ENCODE measurements around the gene PPP4R4. TPM values are rescaled to one million over a fixed set of nuclear protein-coding genes. Genes with fewer than 3 reads are reported as not detected.
"Not testable (repeated sequence)": the region's sequence is repeated elsewhere in the genome, so short reads cannot be mapped to it uniquely, and the experiment has no call there.

PPP4R4 gene
- total RNA-seq, 1 donor from 2014 or later = 0.06 TPM

DNA sequence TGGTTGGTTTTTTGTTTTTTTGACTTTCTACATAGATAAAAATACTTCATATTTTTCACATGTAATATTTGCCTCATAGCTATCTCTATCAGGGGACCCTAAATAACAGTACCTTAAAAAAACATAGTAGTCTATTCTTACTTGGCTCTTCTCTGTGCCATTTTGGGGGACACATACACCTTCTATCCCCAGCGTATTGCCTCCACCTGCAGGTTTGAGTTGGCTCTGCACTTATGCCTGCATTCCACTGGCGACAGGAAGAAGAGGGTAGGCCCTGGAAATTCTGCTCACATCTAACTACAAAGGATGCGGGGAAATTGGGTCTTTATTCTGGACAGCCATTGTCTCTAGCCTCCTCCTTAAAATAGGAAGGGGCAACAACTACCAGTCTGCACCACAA, 30.9 kb upstream of the PPP4R4 start:
- no peak for DNase-seq (ENCODE audit: extremely low read depth, low read depth, low spot score)

DNA sequence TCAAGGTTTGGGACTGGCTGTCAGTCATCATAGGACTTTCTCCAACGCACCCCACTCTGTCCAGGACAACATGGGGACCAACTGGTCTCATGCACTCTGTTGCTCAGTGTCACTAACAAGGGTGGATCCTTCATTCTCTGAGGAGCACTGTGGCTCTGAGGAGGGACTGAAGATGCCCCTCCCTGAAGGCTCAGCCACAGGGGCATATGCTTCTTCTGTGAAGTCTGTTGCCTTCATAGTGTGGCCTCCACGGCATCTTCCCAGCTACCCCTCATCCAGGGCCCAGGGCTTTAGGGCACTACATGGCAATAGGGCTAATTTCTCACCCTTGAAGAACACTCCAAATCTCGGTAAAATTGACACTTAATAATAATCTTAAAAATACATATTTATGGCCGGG, 30.4 kb upstream of the PPP4R4 start:
- DNase-seq (ENCODE audit: extremely low read depth, low read depth, low spot score) = no peak

DNA sequence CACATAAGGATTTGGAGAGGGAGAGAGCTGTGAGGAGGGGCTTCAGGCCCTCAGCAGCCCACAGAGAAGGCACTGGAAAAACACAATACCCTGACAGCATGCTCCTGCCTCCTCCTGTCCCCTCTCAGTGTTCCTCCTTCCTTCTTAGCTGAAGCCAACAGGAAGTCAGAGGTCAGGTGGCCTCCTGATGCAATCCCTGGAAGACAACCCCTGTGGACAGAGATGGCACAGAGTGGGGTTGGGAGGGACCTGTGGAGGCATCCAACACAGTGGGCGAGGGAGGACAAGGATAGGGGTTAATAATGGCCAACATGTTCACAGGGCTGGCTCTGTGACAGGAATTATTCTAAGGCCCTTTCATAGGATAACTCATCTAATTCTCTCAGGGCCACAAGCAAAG, 29.4 kb upstream of the PPP4R4 start:
- no peak for DNase-seq (ENCODE audit: extremely low read depth, low read depth, low spot score)

DNA sequence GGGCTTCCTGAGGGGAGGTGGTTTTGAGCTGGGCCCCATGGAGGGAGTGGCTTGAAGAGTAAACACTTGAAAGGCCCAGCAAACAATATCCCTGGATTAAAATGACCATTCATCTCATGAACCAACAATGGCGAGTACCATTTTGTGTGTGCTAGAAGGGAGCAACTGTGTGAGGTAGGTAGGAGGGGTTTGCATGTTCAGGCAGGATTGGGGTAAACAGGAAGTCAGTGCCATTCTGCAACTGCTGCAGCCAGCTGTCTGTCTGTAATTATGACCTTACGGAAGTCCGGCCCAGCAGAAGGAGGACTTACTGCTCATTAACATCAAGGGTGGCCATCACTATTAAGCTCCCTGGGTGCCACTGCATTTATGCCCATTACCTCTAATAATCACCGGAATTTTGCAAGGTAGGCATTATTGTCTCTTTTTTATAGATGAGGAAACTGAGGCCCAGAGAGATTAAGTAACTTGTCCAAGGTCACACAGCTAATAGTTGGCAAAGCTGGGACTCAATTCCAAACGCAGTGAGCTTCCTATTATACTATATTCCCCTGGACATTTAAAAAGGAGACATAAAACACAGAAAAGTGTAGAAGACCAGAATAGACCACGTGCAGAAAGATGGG, 28.1 kb upstream of the PPP4R4 start:
- DNase-seq (ENCODE audit: extremely low read depth, low read depth, low spot score) = no peak

DNA sequence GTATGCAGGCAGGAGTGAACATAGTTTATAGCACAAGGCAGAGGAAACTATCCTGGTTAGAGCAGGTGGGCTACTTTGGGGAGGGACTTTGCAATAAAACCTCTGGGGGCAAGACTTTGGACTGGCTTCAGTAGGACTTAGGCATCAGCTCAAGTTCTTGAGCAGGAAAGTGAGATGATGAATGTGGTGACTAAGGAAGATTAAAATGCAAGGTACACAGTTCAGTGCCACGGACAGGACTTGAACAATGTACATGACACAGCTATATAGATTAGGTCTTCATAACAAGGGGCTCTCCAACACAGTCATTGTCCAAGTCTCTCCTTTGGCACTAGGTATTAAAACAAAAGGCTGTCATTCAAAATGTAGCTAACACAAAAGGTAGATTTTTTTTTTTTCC, 21.4 kb upstream of the PPP4R4 start:
- DNase-seq (ENCODE audit: extremely low read depth, low read depth, low spot score) = no peak

DNA sequence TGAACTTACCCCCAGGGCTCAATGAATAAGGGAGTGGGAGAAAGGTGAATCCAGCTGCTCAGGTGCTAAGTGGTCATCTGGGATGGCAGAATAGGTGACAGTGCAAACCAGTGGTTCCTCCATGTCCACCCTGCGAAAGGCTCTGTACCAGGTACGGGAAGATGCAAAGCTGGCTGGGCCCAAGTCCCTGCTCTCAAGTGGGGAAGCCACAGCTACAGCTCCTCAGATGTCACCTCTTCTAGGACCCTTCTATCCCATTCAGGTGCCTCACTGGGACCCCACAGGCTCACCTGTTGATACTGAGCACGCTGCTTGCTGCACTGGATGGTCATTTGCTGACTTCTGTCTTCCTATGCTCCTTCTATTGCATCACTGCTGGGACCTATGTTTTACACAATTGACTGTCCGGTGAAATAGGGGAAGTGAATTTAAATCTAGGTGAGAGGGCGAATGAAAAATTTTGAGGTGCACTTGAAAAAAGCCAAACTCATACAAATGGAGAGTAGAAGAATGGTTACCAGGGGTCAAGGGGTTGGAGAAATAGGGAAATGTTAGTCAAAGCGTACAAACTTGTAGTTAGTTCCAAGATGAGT, 20.3 kb upstream of the PPP4R4 start:
- no peak for DNase-seq (ENCODE audit: extremely low read depth, low read depth, low spot score)

DNA sequence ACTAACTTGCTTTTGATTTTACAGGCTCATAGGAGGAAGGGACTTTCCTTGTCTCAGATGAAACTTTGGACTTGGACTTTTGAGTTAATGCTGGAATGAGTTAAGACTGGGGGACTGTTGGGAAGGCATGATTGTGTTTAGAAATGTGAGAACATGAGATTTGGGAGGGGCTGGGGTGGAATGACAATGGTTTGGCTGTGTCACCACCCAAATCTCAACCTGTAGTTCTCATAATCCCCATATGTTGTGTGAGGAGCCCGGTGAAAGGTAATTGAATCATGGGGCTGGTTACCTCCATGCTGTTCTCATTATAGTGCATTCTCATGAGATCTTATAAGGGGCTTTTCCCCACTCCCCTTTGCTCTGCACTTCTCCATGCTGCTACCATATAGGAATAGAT, 18.0 kb upstream of the PPP4R4 start:
- DNase-seq (ENCODE audit: extremely low read depth, low read depth, low spot score) = not testable (repeated sequence)

DNA sequence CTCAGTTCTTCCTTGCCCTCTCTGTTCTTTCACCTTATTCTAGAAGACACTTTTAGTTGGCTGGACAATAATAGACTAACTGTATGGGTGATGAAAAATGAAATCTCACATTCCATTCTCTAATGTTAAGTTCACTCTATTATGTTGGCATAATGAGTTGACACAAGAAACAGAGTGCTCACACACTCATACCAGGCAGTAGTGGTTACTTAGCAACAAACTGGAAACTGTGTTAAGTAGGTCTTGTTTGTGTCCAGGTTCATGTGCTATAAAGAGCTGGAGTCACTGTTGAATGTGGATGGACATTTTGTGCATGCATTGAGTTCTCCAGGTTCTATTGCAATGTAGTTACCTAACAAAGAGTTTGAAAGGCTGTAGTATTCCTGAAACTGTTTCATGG, 16.9 kb upstream of the PPP4R4 start:
- no peak for DNase-seq (ENCODE audit: extremely low read depth, low read depth, low spot score)

DNA sequence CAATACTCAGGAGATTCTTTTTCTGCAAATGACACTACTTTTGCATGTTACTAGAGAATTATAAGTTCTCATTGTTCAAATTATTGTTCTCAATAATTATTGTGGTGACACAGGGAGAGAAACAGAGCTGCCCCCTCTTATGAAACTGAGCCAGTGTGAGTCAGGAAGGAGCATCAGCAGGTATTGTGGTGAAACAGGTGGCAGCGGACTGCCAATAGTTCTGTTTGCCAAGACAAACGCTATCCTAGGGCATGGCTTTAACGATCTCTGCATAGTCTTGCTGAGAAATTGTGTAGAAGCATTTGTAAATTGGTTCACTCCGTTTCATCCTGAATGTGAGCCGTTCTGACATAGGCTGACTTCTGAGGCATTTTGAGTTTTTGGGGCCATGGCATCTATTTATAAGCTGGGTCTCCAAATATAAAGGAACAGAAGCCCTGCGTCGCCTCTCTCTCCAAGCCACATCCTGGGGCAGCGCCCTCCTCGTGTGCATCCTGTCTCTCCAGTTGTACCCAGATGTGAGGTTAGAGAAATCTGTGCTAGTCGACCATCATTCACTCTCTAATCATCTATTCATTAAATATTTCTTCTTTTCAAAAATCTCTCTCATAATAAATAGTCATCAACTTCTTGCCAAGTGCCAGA, 15.8 kb upstream of the PPP4R4 start:
- no peak for DNase-seq (ENCODE audit: extremely low read depth, low read depth, low spot score)

DNA sequence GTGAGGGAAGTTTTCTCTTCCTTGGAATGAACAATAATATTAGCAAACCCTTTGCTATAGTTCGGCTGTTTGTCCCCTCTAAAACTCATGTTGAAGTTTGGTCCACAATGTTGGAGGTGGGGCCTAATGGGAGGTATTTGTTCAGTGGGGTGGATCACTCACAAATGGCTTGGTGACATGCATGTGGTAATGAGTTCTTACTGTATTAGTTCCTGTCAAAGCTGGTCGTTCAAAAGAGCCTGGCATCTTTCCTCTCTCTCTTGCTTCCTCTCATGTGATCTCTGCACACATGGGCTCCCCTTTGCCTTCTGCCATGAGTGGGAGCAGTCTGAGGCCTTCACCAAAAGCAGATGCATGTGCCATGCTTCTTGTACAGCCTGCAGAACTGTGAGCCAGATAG, 13.1 kb upstream of the PPP4R4 start:
- DNase-seq (ENCODE audit: extremely low read depth, low read depth, low spot score) = no peak

DNA sequence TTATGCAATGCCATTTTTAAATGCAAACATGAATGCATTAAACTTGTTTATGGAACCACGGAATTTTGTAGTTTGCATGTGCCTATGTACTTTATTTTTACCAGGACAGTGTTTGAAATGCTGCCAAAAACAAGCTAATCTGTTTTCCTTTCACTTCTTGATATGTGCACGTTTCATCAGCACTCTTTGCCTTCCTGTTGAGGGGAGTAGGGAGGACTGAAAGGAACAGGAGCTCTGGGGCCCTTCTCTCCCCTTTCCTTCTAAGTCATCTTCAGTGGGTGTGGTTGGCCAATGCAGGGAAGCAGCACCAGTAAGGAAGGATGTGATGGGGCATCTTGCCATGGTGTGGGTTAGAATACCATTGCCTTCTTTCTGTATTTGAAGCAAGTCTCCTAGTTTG, 12.1 kb upstream of the PPP4R4 start:
- DNase-seq (ENCODE audit: extremely low read depth, low read depth, low spot score) = no peak

DNA sequence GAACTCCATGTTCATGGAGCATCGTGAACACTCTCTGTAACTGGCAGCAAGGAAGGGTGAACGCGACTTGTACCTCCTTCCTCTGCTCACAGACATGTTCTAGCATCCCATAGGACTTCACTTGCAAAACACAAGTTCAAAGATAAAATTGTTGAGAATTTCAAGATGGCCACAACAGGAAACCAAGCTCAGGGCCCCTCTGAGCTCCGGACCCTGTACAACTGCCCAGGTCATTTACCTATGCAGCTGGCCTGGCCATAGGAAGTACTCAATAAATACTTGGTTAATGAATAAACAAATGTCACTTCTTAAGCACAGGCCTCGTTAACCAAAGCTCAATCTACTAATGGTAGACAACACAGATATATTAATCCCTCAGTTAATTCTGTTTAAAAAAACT, 11.7 kb upstream of the PPP4R4 start:
- DNase-seq (ENCODE audit: extremely low read depth, low read depth, low spot score) = no peak

DNA sequence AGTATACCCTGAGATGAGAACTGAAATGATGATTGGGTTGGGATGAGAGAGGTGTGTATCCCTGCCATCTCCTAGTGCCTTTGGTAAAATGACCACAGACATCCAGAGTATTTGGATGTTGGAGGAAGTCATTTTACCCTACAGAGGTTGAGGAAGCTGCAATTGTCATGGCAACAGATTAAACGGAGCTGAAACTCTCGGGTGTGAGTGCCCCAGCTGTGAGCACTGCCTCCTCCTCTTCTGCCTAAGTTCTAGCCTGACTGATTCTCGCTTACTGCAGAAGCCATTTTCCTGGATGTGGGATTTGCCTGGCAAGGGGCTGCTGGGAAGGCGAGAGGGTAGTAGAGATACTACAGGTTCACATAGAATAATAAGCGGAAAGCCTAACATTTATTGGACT, 10.3 kb upstream of the PPP4R4 start:
- DNase-seq (ENCODE audit: extremely low read depth, low read depth, low spot score) = no peak

DNA sequence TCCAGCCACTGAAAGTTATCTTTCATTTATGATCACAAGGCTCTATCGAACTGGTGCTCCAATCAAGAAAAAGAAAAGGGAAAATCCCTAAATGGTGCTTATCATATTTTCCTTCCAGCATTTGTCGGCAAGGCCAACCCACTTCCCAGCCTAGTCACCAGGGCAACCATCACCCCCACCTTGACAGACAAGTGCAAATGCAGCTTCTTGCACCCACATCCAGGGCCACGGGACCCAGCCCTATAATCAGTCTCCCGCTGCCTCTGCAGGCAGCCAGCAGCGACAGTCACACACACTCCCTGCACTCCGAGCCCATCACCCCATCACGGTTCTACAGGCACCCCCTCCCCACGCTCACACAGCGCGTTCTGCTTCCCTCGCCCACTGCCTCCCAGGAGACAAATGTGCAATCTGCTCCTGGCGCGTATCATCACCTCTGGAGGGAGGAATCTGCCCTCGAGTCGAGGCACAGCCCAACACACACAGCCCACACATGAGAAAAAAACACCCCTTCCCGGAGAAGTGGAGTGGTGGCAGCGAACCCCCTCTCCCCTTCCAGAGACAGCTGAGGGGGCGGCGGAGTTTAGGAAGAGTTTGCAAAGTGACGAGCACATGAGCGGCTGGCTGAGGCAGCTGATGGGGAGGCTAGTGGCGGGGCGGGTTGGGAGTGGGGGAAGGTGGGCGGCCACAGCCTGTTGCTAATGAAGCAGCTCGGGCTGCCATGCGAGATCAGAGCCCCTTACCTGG, 9.3 kb upstream of the PPP4R4 start:
- no peak for DNase-seq (ENCODE audit: extremely low read depth, low read depth, low spot score)

DNA sequence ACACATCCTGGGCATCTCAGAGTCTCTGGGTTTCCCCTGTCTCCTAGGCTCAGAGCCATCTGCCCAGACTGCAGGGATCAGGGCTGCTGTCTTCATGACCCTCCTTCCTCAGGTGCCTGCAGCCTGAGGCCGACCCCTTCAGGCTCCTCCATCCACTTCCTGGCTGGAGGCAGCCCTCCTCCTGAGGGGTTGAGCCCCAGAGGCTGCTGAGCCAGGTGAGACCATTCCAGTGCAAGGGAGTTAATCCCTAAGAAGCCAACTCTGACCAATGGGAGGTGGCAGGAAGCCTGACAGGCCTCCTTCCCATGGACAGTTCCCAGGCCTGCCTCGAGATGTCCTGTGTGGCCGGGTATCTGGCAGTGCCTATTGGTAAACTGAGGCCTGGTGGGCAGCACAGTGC, 8.4 kb upstream of the PPP4R4 start:
- no peak for DNase-seq (ENCODE audit: extremely low read depth, low read depth, low spot score)

DNA sequence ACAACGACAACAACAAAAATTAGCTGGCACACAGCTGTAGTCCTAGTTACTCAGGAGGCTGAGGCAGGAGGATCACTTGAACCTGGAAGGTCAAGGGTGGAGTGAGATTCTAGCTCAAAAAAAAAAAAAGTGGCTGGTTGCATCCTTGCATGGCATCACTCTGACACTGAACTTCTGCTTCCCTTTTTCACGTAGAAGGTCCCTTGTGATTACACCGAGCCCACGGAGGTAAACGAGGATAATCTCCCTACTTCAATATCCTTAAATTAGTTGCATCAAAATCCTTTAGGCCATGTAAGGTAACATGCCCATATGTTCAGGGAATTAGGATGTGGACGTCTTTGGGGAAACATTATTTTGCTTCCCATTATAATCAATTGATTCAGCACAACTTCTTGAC, 4.0 kb upstream of the PPP4R4 start:
- no peak for DNase-seq (ENCODE audit: extremely low read depth, low read depth, low spot score)

DNA sequence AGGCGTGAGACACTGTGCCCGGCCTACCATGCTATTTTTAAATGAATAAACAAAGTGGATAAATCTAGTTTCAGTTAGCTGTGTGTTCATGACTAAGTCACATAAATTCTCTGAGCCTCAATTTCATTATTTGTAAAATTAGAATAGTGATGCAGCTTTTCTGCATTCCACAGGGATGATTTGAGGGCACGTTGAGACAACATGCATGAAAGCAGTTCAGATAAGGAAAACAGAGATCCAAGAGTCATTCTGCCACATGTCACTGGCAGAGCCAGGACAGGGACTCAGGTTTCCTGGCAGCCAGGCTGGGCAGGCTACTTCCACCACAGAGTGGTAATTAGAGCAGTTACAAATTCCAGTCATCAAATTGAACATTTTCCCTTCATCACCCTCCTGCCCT, 2.9 kb upstream of the PPP4R4 start:
- DNase-seq (ENCODE audit: extremely low read depth, low read depth, low spot score) = no peak

DNA sequence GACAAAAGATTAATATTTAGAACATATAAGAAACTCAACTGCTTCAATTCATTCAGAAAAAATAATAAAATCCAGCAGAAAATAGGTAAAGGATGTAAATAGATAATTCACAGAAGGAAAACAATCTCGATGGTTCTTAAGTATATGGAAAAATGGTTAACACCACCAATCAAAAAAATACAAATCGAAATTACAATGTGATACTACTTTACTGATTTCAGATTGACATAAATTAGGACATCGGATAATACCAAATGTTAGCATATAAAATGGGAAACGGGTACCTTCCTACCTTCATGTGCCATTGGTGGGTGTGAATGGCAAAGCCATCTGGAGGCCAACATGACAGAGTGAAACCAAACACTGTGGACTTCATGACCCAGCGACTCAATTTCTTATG, 1.6 kb upstream of the PPP4R4 start:
- no peak for DNase-seq (ENCODE audit: extremely low read depth, low read depth, low spot score)

DNA sequence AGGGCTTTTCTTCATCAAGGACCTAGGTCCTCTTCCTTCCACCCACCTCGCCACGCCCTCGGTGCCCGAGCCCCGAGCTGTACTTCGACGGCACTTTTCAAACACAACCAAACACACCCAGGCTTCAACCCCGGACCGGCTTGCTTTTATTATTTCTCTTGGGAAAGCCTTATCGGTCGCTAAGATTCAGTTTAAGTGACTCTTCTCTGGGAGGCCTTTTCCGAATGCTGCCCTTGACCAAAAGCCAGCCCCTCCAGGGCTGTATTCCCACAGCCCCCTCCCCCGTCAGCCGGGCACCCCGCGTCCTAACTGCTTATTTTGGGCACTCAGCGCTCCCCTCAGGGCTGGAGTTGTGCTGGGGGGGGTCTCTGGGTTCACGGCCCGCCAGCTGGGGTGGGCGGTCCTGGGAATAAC, 644 bp upstream of the PPP4R4 start:
- no peak for DNase-seq (ENCODE audit: extremely low read depth, low read depth, low spot score)

DNA sequence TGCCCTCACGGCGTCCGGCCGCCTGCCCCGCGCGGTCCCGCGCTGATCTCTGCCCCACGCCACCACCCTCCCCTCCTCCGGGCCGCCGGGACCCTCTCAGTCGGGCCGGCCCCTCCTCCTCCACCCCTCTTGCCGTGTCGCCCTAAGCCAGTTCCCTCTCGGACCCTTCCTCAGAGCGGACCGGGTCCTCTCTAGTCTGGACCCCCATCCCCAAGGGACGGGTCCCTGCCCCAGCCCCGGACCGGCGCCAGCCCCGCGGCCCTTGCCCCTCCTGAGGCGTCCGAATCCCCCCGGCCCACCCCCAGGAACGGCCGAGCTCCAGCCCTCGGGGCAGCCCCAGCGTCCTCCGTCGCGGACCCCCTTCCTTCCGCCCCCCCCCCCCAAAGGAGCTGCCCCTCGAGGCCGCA, 485 bp downstream of the PPP4R4 start:
- DNase-seq (ENCODE audit: extremely low read depth, low read depth, low spot score) = no peak

DNA sequence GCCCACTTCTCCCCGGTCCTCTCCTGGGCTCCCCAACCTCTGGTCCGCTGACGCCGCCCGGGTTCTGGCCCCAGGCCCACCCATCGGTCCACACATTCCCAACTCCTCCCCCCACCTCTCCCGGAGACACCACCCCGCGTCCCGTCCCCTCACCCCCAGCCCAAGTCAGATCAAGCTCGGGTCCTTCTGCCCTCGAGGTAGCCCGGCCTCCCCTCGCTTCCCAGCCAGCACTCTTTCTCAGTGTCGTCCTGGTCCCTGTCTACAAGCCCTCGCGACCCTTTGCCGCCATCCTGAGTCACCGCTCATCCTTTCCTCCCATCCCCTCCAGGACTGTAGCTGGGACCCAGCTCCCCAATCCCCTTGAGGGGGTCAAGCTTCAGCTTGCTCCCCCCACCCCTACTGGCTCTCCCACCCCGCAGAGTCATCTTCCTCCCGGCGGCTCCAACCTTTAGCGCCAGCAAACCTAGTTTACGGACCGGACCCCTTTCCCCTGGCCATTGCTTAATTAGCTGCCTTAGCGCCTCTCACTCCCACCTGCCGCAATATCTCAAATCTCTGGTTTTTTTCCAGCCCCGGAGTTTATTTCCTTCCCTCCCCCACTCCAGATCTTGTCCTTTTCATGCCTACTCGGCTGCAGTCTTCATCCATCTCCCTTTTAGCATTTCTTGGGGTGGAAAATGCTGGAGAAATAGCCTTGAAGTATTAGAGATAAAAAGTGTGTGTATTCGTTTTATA, 1.1 kb downstream of the PPP4R4 start:
- no peak for DNase-seq (ENCODE audit: extremely low read depth, low read depth, low spot score)
